ENCODE measurements around the gene DHRS2.
"Not testable (repeated sequence)": the region's sequence is repeated elsewhere in the genome, so short reads cannot be mapped to it uniquely, and the experiment has no call there.

DHRS2 gene

DNA sequence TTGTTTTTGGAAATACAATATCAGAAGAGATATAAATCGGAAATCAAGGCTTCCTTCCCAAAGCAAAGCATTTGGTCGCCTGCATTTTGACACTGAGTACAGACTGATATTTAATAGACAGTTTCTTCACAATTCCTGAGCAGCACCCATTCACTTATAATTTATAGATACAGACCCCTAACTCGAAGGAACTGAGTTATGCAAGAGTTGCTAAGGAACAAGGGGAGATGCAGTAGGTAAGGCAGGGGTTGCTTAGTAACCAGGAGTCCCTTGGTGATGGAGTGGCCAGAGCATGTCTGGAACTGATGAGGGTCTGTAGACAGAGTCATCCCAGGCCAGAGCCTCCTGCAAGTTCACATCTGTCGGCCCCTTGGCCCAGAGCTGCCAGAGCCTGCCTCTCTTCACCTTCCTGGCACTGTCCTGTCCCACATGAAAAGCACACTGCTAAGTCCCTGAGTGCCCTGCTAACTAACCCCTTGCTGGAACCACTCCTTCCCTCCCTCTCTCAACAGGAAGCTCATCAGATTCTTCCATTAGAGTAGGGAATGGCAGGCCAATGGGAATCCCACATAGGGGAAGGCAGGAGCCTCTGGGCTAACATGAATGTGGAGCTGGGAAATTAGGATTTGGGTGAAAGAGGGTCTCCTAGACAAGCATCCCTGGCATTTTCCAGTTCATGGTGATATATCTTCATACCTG, 3.6 kb upstream of the DHRS2 start:
- Histone ChIP-seq H3K27me3 (ENCODE audit: low read depth) (no peaks in the 10 kb centered on the region), H3K36me3 (replicated peaks) (no peaks in the 10 kb centered on the region), H3K4me1 (no peaks in the 10 kb centered on the region), H3K9me3 (no peaks in the 10 kb centered on the region; the same call in 1 of the 2 replicates), H3K4me3 (no peak overlapping the region)
- no peak for DNase-seq (ENCODE audit: low spot score in 2 of 2)
- in situ Hi-C loops (cut with MboI; ENCODE audit: low sequenced_read_pairs): no loop called here

DNA sequence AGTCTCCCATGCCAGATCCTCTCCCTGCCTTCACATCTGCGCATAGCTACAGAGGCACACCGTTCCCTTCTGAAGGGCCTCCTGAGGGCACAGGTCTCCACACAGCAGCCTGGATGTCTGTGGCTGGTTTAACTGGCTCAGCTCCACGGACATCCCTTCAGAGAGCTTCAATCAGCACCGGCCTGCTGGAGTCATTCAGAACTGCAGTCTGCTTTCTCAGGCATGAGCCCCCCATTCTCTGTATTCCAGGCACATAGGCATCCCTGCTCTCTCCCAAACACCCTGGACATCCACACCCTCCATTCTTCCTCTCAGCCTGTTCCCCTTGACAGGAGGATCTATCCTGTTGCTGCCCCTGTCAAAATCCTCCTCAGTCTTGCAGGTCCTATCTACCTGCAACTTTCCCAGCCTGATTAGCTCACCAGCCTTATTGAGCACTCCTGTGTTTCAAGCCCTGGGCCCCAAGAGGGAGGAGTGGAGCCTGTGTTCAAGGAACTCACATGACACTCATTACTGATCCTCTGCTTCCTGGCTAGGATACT, 2.9 kb upstream of the DHRS2 start:
- Histone ChIP-seq H3K27me3 (ENCODE audit: low read depth) (no peaks in the 10 kb centered on the region), H3K36me3 (replicated peaks) (no peaks in the 10 kb centered on the region), H3K9me3 (no peaks in the 10 kb centered on the region; the same call in 1 of the 2 replicates), H3K4me1 (no peaks in the 10 kb centered on the region), H3K4me3 (no peak overlapping the region)
- no peak for DNase-seq (ENCODE audit: low spot score in 2 of 2)
- in situ Hi-C loops (cut with MboI; ENCODE audit: low sequenced_read_pairs): no loop called here

DNA sequence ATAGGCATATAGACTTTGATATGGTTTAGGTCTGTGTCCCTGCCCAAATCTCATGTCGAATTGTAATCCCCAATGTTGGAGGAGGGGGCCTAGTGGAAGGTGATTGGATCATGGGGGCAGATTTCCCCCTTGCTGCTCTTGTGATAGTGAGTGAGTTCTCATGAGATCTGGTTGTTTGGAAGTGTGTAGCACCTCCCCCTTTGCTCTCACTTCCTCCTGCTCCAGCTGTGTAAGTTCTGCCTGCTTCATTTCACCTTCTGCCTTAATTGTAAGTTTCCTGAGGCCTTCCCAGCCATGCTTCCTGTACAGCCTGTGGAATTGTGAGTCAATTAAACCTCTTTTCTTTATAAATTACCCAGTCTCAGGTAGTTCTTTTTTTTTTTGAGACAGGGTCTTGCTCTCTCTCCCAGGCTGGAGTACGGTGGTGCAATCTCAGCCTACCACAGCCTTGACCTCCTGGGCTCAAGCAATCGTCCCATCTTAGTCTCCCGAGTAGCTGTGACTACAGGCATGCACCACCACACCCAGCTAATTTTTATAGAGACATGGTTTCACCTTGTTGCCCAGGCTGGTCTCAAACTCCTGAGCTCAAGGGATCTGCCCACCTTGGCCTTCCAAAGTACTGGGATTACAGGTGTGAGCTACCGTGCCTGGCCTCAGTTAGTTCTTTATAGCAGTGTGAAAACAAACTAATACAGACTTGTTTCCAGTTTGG, 1.3 kb upstream of the DHRS2 start:
- DNase-seq (ENCODE audit: low spot score in 2 of 2); in situ Hi-C loops (cut with MboI; ENCODE audit: low sequenced_read_pairs); H3K27me3 ChIP-seq (ENCODE audit: low read depth); H3K4me1 ChIP-seq; H3K9me3 ChIP-seq; H3K36me3 ChIP-seq (replicated peaks); H3K4me3 ChIP-seq: not testable (repeated sequence)

- H3K36me3 ChIP-seq (replicated peaks): not testable (repeated sequence)
These were observed 1.1 kb downstream of the DHRS2 start for GRCh38 chr14:23637312-23637654.

DNA sequence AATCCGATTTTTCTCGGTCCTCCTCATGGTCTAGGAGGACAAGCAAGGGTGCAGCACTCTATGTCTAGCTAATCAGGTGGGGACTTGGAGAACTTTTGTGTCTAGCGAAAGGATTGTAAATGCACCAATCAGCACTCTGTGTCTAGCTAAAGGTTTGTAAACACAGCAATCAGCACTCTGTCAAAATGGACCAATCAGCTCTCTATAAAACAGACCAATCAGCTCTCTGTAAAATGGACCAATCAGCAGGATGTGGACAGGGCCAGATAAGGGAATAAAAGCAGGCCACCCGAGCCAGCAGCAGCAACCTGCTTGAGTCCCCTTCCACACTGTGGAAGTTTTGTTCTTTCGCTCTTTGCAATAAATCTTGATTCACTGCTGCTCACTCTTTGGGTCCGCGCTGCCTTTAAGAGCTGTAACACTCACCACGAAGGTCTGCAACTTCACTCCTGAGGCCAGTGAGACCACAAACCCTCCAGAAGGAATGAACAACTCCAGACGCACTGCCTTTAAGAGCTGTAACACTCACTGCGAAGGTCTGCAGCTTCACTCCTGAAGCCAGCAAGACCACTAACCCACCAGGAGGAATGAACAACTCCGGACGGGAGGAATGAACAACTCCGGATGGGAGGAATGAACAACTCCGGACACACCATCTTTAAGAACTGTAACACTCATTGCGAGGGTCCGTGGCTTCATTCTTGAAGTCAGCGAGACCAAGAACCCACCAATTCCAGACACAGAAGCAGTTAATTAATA, 1.7 kb downstream of the DHRS2 start:
- H3K36me3 ChIP-seq (replicated peaks); in situ Hi-C loops (cut with MboI; ENCODE audit: low sequenced_read_pairs); H3K4me3 ChIP-seq; H3K4me1 ChIP-seq; H3K27me3 ChIP-seq (ENCODE audit: low read depth); DNase-seq (ENCODE audit: low spot score in 2 of 2); H3K9me3 ChIP-seq: not testable (repeated sequence)

More at GRCh38 chr14:23637312-23637654, 1.1 kb downstream of the DHRS2 start:
- H3K27me3 ChIP-seq (ENCODE audit: low read depth); H3K9me3 ChIP-seq; in situ Hi-C loops (cut with MboI; ENCODE audit: low sequenced_read_pairs); H3K4me1 ChIP-seq; H3K4me3 ChIP-seq; DNase-seq (ENCODE audit: low spot score in 2 of 2): not testable (repeated sequence)

DNA sequence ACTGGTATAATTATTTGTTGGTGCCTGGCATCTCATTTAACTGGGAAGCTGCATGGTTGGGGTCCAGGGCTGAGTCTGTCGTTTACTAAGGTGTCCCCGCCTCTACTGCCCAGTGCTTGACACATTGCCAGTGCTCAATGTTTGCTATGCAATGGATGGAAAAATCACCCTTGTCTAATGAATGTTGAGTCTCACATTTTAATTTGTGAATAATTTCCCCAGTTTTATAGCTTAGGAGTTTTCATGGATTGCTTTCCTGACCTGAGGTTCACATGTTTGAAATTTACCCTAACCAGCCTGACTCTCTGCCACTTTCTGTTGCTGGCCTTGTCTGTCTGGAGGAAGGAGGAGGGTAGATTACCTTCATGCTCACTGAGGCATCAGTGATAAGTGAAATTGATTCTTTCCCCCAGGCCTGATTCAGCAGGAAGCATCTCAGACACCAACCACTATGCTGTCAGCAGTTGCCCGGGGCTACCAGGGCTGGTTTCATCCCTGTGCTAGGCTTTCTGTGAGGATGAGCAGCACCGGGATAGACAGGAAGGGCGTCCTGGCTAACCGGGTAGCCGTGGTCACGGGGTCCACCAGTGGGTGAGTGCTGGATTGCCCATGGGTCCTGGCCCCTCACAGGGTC, 2.4 kb downstream of the DHRS2 start:
- H3K36me3 ChIP-seq (replicated peaks): no peaks in the 10 kb centered on the region
- in situ Hi-C loops (cut with MboI; ENCODE audit: low sequenced_read_pairs): no loop called here

DNA sequence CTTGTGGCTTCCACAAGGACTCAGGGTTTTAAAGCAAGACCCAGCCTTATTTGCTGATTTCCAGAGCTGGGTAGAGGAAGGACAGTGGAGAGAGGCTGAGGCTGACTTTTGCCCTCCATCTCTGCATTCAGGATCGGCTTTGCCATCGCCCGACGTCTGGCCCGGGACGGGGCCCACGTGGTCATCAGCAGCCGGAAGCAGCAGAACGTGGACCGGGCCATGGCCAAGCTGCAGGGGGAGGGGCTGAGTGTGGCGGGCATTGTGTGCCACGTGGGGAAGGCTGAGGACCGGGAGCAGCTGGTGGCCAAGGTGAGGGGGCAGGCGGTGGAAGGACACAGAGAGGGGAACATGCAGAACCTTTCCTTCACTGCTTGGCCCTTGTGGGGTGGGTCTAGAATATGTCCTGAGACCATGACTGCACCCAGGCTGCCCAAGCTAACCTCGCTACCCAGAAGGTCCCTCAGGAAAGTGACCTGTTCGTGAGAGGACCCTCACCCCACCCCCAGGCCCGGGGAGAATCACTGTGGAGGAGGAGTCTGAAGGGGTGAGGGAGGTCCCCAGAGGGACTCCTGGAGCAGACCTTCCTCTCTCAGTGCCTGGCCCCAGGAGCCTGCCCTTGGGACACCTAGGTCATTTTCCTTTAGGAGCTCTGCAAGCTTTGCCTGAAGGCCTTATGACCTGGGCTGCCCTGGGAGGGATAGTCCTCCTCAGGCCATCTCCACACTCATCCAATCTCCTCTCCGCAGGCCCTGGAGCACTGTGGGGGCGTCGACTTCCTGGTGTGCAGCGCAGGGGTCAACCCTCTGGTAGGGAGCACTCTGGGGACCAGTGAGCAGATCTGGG, 3.1 kb downstream of the DHRS2 start:
- Histone ChIP-seq H3K27me3 (ENCODE audit: low read depth) (no peaks in the 10 kb centered on the region), H3K36me3 (replicated peaks) (no peaks in the 10 kb centered on the region), H3K9me3 (no peaks in the 10 kb centered on the region; the same call in 1 of the 2 replicates), H3K4me3 (no peak overlapping the region), H3K4me1 (no peaks in the 10 kb centered on the region)
- in situ Hi-C loops (cut with MboI; ENCODE audit: low sequenced_read_pairs): no loop called here
- no peak for DNase-seq (ENCODE audit: low spot score in 2 of 2)

More for the DNA sequence above, 2.4 kb downstream of the DHRS2 start:
- H3K4me3 ChIP-seq: no peak overlapping the region
- H3K4me1 ChIP-seq: no peaks in the 10 kb centered on the region
- H3K9me3 ChIP-seq: no peaks in the 10 kb centered on the region; the same call in 1 of the 2 replicates
- DNase-seq (ENCODE audit: low spot score in 2 of 2): no peak
- no peaks in the 10 kb centered on the region for H3K27me3 ChIP-seq (ENCODE audit: low read depth)

GRCh38 chr14:23639891-23640523, 3.8 kb downstream of the DHRS2 start:
- in situ Hi-C loops (cut with MboI; ENCODE audit: low sequenced_read_pairs): no loop called here
- Histone ChIP-seq H3K36me3 (replicated peaks) (no peaks in the 10 kb centered on the region), H3K4me1 (no peaks in the 10 kb centered on the region), H3K27me3 (ENCODE audit: low read depth) (no peaks in the 10 kb centered on the region), H3K4me3 (no peak overlapping the region), H3K9me3 (no peaks in the 10 kb centered on the region; the same call in 1 of the 2 replicates)
- no peak for DNase-seq (ENCODE audit: low spot score in 2 of 2)

- H3K27me3 ChIP-seq (ENCODE audit: low read depth): no peaks in the 10 kb centered on the region
- no peak overlapping the region for H3K4me3 ChIP-seq
- H3K9me3 ChIP-seq: no peaks in the 10 kb centered on the region; the same call in 1 of the 2 replicates
- in situ Hi-C loops (cut with MboI; ENCODE audit: low sequenced_read_pairs): no loop called here
- no peak for DNase-seq (ENCODE audit: low spot score in 2 of 2)
- H3K36me3 ChIP-seq (replicated peaks): no peaks in the 10 kb centered on the region
- H3K4me1 ChIP-seq: no peaks in the 10 kb centered on the region
These were observed 4.5 kb downstream of the DHRS2 start for GRCh38 chr14:23640524-23641141.

GRCh38 chr14:23641180-23641914, 5.2 kb downstream of the DHRS2 start:
- no peaks in the 10 kb centered on the region; the same call in 1 of the 2 replicates for H3K9me3 ChIP-seq
- H3K4me3 ChIP-seq: no peak overlapping the region
- H3K36me3 ChIP-seq (replicated peaks): no peaks in the 10 kb centered on the region
- H3K4me1 ChIP-seq: no peaks in the 10 kb centered on the region
- no peaks in the 10 kb centered on the region for H3K27me3 ChIP-seq (ENCODE audit: low read depth)
- DNase-seq (ENCODE audit: low spot score in 2 of 2): no peak
- in situ Hi-C loops (cut with MboI; ENCODE audit: low sequenced_read_pairs): no loop called here

DNA sequence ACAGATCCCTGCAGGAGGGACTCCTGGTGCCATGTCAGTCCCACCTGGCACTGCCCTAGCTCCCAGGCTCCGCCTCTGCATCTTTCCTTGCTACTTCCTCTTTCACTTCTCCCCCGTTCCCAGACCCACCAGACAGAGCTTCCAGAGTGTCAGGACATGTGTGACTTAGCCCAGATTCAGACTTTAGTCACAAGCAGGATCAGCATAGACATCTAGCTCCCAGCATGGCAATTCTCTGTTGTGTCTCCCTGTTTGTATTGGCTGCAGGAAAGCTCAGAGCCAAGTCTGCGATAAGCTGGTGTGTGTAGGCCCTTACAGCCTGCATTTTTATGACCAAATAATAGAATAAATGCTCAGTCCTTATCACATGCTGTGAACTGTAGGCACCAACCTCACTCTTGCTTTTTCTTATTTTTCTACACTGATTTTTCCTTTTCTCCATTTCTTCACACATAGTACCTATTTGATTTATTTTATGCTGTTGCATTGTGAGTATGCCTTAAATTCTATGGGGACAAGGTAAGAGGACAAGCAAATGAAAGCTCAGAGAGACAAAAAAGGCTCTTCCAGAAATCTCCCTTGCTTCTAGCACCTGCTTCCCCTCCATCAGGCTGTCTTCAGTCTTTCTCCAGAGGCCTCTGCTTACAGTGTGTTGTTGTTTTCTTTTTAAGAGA, 5.9 kb downstream of the DHRS2 start:
- H3K4me3 ChIP-seq: no peak overlapping the region
- DNase-seq (ENCODE audit: low spot score in 2 of 2): no peak
- H3K4me1 ChIP-seq: no peaks in the 10 kb centered on the region
- in situ Hi-C loops (cut with MboI; ENCODE audit: low sequenced_read_pairs): no loop called here
- H3K27me3 ChIP-seq (ENCODE audit: low read depth): no peaks in the 10 kb centered on the region
- no peaks in the 10 kb centered on the region for H3K9me3 ChIP-seq
- H3K36me3 ChIP-seq (replicated peaks): no peaks in the 10 kb centered on the region
